ENCODE results near the gene NELFCD. TPM values are rescaled to one million over a fixed set of nuclear protein-coding genes. Genes with fewer than 3 reads are reported as not detected.

The NELFCD gene
- total RNA-seq, 1 experiment from 2014 or later, result 88.2 TPM

DNA sequence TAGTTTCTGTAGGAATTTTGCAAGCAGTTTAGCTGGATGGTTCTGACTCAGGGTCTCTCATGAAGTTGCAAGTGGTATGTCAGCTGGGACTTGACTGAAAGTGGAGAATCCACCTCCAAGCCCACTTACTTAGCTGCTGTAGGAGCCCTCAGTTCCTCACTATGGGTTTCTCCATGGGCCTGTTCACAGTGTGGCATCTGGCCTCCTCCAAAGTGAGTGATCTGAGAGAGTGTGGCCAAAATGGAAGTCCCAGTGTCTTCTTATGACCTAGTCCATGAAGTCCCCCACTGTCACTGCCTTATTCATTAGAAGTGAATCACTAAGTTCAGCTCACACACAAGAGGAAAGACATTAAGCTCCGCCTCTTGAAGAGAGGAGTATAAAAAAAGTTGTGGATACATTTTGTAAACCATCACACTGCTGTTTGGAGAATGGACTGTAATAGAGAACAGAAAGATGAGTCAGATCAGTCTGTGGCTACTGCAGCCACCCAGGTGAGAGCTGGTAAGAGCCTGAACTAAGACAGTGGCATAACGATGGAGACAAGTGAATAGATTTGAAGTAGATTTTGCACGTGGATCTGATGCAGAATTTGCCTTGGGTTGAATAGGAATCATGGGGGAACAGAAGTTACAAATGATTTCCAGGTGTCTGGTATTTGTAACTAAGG, 4.9 kb upstream of the NELFCD start:
- H3K4me1 ChIP-seq (ENCODE audit: control insufficient read depth in 1 of 2, insufficient read depth in 2 of 2, low read length in 2 of 2), result peaks cover 0 to 7% of the 10 kb centered on the region in 2 experiments; a peak in 3 of 4 replicates
- no peaks in the 10 kb centered on the region for H4K20me1 ChIP-seq (ENCODE audit: insufficient read depth)
- BruUV-seq (replicated peaks), result no TSS peak
- ChIA-PET POLR2A (no interaction called here), RAD21 (ENCODE audit: low non-redundant PET in 1 of 2, low total read pairs in 2 of 2, uncharacterized antibody in 2 of 2, unreplicated experiment in 2 of 2) (no interaction called here), CTCF (no interaction called here)
- intact Hi-C loops (cut with micrococcal nuclease), result no loop called here
- DNase-seq (ENCODE audit: low read depth, low spot score) (no peak), ATAC-seq (no peak)
- no peaks in the 10 kb centered on the region for H3K27me3 ChIP-seq (ENCODE audit: insufficient read depth, low read length)
- H3K9me3 ChIP-seq (ENCODE audit: control insufficient read depth in 1 of 2, insufficient read depth in 1 of 2, low read depth in 1 of 2, low read length in 2 of 2), result 0 out of 4 replicates have a peak, but pooled peaks cover 0 to 5% of the 10 kb centered on the region in 2 experiments
- no peak for TF ChIP-seq SRF (IDR thresholded peaks at IDR 0.05; ENCODE audit: low read depth)
- no peak for TF ChIP-seq JUND (IDR thresholded peaks at IDR 0.05)
- TF ChIP-seq ELF1 (IDR thresholded peaks at IDR 0.05; ENCODE audit: borderline replicate concordance, low read depth), result no peak
- no peak for TF ChIP-seq SIN3A (IDR thresholded peaks at IDR 0.05; ENCODE audit: low read depth)
- TF ChIP-seq, protein P1, sequence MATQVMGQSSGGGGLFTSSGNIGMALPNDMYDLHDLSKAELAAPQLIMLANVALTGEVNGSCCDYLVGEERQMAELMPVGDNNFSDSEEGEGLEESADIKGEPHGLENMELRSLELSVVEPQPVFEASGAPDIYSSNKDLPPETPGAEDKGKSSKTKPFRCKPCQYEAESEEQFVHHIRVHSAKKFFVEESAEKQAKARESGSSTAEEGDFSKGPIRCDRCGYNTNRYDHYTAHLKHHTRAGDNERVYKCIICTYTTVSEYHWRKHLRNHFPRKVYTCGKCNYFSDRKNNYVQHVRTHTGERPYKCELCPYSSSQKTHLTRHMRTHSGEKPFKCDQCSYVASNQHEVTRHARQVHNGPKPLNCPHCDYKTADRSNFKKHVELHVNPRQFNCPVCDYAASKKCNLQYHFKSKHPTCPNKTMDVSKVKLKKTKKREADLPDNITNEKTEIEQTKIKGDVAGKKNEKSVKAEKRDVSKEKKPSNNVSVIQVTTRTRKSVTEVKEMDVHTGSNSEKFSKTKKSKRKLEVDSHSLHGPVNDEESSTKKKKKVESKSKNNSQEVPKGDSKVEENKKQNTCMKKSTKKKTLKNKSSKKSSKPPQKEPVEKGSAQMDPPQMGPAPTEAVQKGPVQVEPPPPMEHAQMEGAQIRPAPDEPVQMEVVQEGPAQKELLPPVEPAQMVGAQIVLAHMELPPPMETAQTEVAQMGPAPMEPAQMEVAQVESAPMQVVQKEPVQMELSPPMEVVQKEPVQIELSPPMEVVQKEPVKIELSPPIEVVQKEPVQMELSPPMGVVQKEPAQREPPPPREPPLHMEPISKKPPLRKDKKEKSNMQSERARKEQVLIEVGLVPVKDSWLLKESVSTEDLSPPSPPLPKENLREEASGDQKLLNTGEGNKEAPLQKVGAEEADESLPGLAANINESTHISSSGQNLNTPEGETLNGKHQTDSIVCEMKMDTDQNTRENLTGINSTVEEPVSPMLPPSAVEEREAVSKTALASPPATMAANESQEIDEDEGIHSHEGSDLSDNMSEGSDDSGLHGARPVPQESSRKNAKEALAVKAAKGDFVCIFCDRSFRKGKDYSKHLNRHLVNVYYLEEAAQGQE (IDR thresholded peaks at IDR 0.05; ENCODE audit: low read depth), result no peak
- TF ChIP-seq, protein P2, sequence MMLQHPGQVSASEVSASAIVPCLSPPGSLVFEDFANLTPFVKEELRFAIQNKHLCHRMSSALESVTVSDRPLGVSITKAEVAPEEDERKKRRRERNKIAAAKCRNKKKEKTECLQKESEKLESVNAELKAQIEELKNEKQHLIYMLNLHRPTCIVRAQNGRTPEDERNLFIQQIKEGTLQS (IDR thresholded peaks at IDR 0.05), result no peak
- TF ChIP-seq EGR1 (IDR thresholded peaks at IDR 0.05; ENCODE audit: low read depth), result no peak
- no peak for TF ChIP-seq SP1 (IDR thresholded peaks at IDR 0.05; ENCODE audit: low read depth)
- TF ChIP-seq CBX3 (IDR thresholded peaks at IDR 0.05; ENCODE audit: low read depth), result no peak
- TF ChIP-seq POLR2AphosphoS5 (IDR thresholded peaks at IDR 0.05; ENCODE audit: low read depth, low read length), result no peak
- H3K79me2 ChIP-seq (ENCODE audit: insufficient read depth, low read length), result no peaks in the 10 kb centered on the region
- no peaks in the 10 kb centered on the region for H3K9me2 ChIP-seq (ENCODE audit: insufficient read depth)
- no peaks in the 10 kb centered on the region for H3K36me3 ChIP-seq (ENCODE audit: control insufficient read depth in 1 of 2, insufficient read depth in 2 of 2, low read length in 2 of 2)
- H3K4me2 ChIP-seq (ENCODE audit: low read length), result no peak overlapping the region
- no peak overlapping the region for H3K4me3 ChIP-seq (replicated peaks in 1 of 2; ENCODE audit: low read depth in 1 of 2, low read length in 2 of 2)
- no peak overlapping the region for H3K9ac ChIP-seq (ENCODE audit: low read length)
- H3K27ac ChIP-seq (ENCODE audit: low read depth, low read length), result no peak overlapping the region
- H2AFZ ChIP-seq (ENCODE audit: low read depth, low read length, poor library complexity, severe bottlenecking), result no peak overlapping the region
